NCI-H1417 treated with DMSO at 0.1 percent for 48 hours (cell line): ENCODE measurements around the gene PSMF1.
"Not testable (repeated sequence)": the region's sequence is repeated elsewhere in the genome, so short reads cannot be mapped to it uniquely, and the experiment has no call there.

Experiments
- DNase-seq: peaks from one replicate; lab custom pipeline; 2025; lab: John Stamatoyannopoulos, UW

Gene PSMF1

DNA sequence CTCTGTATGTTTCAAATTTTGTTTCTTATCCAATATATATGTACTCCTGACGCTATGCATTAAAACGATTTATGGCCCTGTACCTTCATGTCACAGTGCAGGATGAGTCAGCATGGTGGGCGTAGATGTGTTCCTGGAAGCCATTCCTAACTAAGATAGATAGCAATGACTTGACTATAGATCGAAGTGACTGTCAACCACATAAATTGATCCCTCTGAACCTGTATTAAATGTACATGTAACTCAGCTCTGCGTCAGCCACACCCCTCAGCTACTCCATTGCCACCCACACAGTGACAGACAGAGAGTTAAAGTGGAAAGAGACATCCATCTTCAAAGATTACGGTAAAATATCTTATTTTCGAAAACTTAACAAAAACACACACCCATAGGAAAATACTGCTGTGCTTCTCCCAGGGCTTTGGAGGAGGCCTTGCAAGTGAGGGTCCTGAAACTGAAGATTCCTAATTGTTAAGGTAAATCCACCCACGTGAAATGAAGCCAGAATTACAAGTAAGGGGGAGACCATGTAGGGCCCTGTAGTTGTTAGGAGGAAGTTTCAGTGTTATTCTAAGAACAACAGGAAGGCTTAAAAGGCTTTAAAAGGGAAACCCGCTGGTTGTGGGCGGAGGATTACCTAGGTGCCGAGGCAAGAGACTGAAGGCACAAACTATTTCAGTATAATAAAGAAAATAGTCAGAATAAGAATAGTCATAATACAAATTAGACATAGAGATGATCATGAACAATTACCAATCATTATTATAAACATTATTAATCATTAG is 97.2 kb downstream of the PSMF1 start:
- DNase-seq, result no peak

- DNase-seq, result not testable (repeated sequence)
Observed at GRCh38 chr20:1216527-1217427, 98.4 kb downstream of the PSMF1 start.
